ENCODE results near the gene TSSC4. TPM values are rescaled to one million over a fixed set of nuclear protein-coding genes. Genes with fewer than 3 reads are reported as not detected.

Gene TSSC4
- polyA plus RNA-seq, 1 experiment, result 30.5 TPM

- ChIA-PET POLR2A (no interaction called here), CTCF (no interaction called here)
- H3K36me3 ChIP-seq (ENCODE audit: control insufficient read depth, insufficient read depth, low read length), result no peaks in the 10 kb centered on the region
- no peak overlapping the region for H3K4me3 ChIP-seq (ENCODE audit: low read depth, low read length)
- no peak for DNase-seq (ENCODE audit: low read depth)
- H3K27me3 ChIP-seq (ENCODE audit: control insufficient read depth, insufficient read depth, low read length), result peaks cover 1% of the 10 kb centered on the region; the same call in 1 of the 2 replicates
- TF ChIP-seq CTCF (IDR thresholded peaks at IDR 0.05; ENCODE audit: insufficient read depth, low read depth, low read length), result no peak
Measured at GRCh38 chr11:2358754-2359442, 41.7 kb upstream of the TSSC4 start.

GRCh38 chr11:2359557-2359956, 41.0 kb upstream of the TSSC4 start:
- TF ChIP-seq CTCF (IDR thresholded peaks at IDR 0.05; ENCODE audit: insufficient read depth, low read depth, low read length), result no peak
- Histone ChIP-seq H3K27me3 (ENCODE audit: control insufficient read depth, insufficient read depth, low read length) (peaks cover 1% of the 10 kb centered on the region; the same call in 1 of the 2 replicates), H3K36me3 (ENCODE audit: control insufficient read depth, insufficient read depth, low read length) (no peaks in the 10 kb centered on the region), H3K4me3 (ENCODE audit: low read depth, low read length) (no peak overlapping the region)
- ChIA-PET CTCF (no interaction called here), POLR2A (no interaction called here)
- DNase-seq (ENCODE audit: low read depth), result no peak

- POLR2A ChIA-PET, result no interaction called here
Measured at GRCh38 chr11:2360081-2360642, 40.4 kb upstream of the TSSC4 start.

GRCh38 chr11:2361565-2361964, 39.0 kb upstream of the TSSC4 start:
- DNase-seq (ENCODE audit: low read depth), result no peak
- Histone ChIP-seq H3K4me3 (ENCODE audit: low read depth, low read length) (no peak overlapping the region), H3K27me3 (ENCODE audit: control insufficient read depth, insufficient read depth, low read length) (peaks cover 1% of the 10 kb centered on the region; the same call in 1 of the 2 replicates), H3K36me3 (ENCODE audit: control insufficient read depth, insufficient read depth, low read length) (no peaks in the 10 kb centered on the region)
- POLR2A ChIA-PET, result no interaction called here
- no peak for TF ChIP-seq CTCF (IDR thresholded peaks at IDR 0.05; ENCODE audit: insufficient read depth, low read depth, low read length)
- CTCF ChIA-PET, result interaction anchor here (2.1 kb wide), 1 partner anchor 59 kb away, joined by 6 read pairs; no protein-coding TSS in a partner anchor

More at GRCh38 chr11:2360081-2360642, 40.4 kb upstream of the TSSC4 start:
- Histone ChIP-seq H3K27me3 (ENCODE audit: control insufficient read depth, insufficient read depth, low read length) (peaks cover 1% of the 10 kb centered on the region; the same call in 1 of the 2 replicates), H3K4me3 (ENCODE audit: low read depth, low read length) (no peak overlapping the region), H3K36me3 (ENCODE audit: control insufficient read depth, insufficient read depth, low read length) (no peaks in the 10 kb centered on the region)
- no peak for TF ChIP-seq CTCF (IDR thresholded peaks at IDR 0.05; ENCODE audit: insufficient read depth, low read depth, low read length)
- CTCF ChIA-PET, result no interaction called here
- DNase-seq (ENCODE audit: low read depth), result no peak

- DNase-seq (ENCODE audit: low read depth), result no peak
- ChIA-PET POLR2A (no interaction called here), CTCF (interaction anchor here (1.4 to 2.1 kb wide), 2 partner anchors 56 to 58 kb away, joined by 4 to 6 read pairs; no protein-coding TSS in a partner anchor)
- Histone ChIP-seq H3K27me3 (ENCODE audit: control insufficient read depth, insufficient read depth, low read length) (peaks cover 1% of the 10 kb centered on the region; the same call in 1 of the 2 replicates), H3K36me3 (ENCODE audit: control insufficient read depth, insufficient read depth, low read length) (no peaks in the 10 kb centered on the region), H3K4me3 (ENCODE audit: low read depth, low read length) (no peak overlapping the region)
- TF ChIP-seq CTCF (IDR thresholded peaks at IDR 0.05; ENCODE audit: insufficient read depth, low read depth, low read length), result no peak
Measured at GRCh38 chr11:2362414-2362813, 38.1 kb upstream of the TSSC4 start.
